Testis (tissue), 3 donors: ENCODE data around the gene BMAL1. TPM values are rescaled to one million over a fixed set of nuclear protein-coding genes. Genes with fewer than 3 reads are reported as not detected.

Experiments used
- DNase-seq: peaks from one replicate; pipeline ENCODE4 v3.0.0-alpha.2; 2019
- H3K27ac ChIP-seq, 2 donors: fragments of 200-600 bp; sonication (generic); one replicate each; pipeline ENCODE4 v1.5.1; 2019
- H3K27me3 ChIP-seq: fragments of 200-600 bp; sonication (generic); one replicate; pipeline ENCODE4 v1.5.1; 2019
- H3K36me3 ChIP-seq: fragments of 200-600 bp; sonication (generic); one replicate; pipeline ENCODE4 v1.5.1; 2017; ENCODE audit warnings: low read depth; ENCODE audit errors: missing control alignments
- H3K4me1 ChIP-seq: fragments of 200-600 bp; sonication (generic); one replicate; pipeline ENCODE4 v1.5.1; 2019
- H3K4me3 ChIP-seq, 2 donors: fragments of 200-600 bp; sonication (generic); one replicate each; pipeline ENCODE4 v1.5.1; 2017 to 2019
- H3K9me3 ChIP-seq: fragments of 200-600 bp; sonication (generic); one replicate; pipeline ENCODE4 v1.5.1; 2017
- CTCF ChIP-seq, 3 experiments: fragments of 450-650 bp in 2 of 3; fragments of 200-600 bp in 1 of 3; sonication (generic) in 1 of 3; IDR thresholded peaks; one replicate each; pipeline ENCODE4 v1.5.1; 2016 to 2019; ENCODE audit warnings: antibody characterized with exemption in 3 of 3, mild to moderate bottlenecking in 2 of 3, moderate library complexity in 1 of 3
- POLR2A ChIP-seq: fragments of 450-650 bp; IDR thresholded peaks from one replicate; pipeline ENCODE4 v1.6.1; 2017; ENCODE audit warnings: antibody characterized with exemption, mild to moderate bottlenecking, moderate library complexity
- WGBS, 2 donors: methylation state at CpG; one replicate each; pipeline ENCODE4 v1.1.5; 2018; 5-methylcytosine and 5-hydroxymethylcytosine counted together
- intact Hi-C: fragments of 100-400 bp; cut with DNase I; formaldehyde crosslinking; loops from one replicate; pipeline ENCODE4 v1.15.1; 2023; ENCODE audit warnings: low total_unique reads
- polyA plus RNA-seq: library from polyadenylated mRNA; stranded (reverse); fragments of 350-450 nt; fragmentation: Illumina TruSeq; extraction: RNeasy Lipid Tissue Mini Kit (QIAGEN cat#74804); gene quantifications from one replicate; pipeline ENCODE4 v1.2.3, GENCODE V29; 2014; ENCODE audit warnings: low read depth, low replicate concordance; ENCODE audit not compliant: insufficient read depth
- total RNA-seq, 2 donors: library from RNA; depleted of rRNA; stranded (reverse); fragments of >200 nt; gene quantifications; one replicate each; pipeline ENCODE4 v1.2.3, GENCODE V29; 2016

The BMAL1 gene
- total and polyA plus RNA-seq, 3 donors from 2014 or later = 21.5 to 40.3 (median 35.7) TPM

DNA sequence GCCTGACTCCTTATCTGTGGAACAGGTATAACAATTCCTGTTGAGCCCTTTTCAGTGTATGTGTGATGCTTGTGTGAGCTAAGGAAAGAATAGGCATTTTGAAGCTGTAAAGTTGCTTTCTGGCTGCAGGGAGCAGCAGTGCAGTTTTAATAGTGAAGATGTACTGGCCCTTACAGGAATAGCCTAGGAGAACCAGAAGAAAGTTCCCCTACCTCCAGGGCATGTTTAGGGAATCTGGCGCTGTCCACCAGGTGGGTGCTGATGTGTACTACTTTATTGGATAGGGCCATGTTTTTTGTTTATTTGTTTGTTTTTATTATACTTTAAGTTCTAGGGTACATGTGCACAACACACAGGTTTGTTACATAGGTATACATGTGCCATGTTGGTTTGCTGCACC lies 11.5 kb downstream of the BMAL1 start:
- H3K9me3 ChIP-seq = no peaks in the 10 kb centered on the region
- 96 to 100% methylated on average over 1 of the region's 1 CpG for WGBS, 2 donors

DNA sequence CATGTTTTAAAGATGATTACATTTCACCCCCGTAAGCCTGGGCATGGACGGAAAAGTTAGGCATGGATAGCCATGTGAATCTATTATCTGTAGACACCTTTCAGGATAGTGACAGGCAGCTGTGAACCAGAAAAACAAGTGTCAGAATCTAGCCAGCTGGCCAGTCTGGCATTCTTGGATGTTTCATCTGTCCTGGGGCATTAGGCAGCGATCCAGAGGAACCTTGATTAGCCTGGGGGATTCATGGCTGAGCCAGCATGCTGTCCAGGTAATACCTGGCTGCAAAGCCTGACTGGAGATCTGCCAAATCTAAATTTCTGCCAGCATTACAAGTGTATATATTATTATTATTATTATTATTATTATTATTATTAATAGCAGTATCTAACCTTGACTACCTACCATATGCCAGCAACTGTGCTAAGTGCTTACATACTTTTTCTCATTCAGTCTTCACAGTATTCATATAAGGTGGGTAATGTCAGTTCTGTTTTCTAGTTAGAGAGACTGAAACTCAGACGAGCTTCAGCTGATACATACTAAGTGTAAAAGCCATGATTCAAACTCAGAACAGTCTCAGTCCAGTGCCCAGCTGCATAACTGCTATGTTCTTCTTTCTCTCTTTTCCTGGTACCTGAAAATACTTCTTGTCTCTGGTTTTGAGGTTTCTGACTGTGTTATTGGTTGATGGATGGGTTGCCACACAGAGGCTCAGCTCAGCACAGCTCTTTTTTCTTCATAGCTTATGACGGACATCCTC lies 12.8 kb downstream of the BMAL1 start:
- no peak for DNase-seq
- H3K4me3 ChIP-seq = no peak overlapping the region
- TF ChIP-seq POLR2A = no peak
- no peak for TF ChIP-seq CTCF (IDR thresholded peaks at IDR 0.05)
- no peaks in the 10 kb centered on the region for H3K27me3 ChIP-seq
- no peak overlapping the region for H3K27ac ChIP-seq
- H3K9me3 ChIP-seq = no peaks in the 10 kb centered on the region
- intact Hi-C loops = no loop called here
- 71 to 76% methylated on average over 5 of the region's 5 CpGs for WGBS, 2 donors
- H3K36me3 ChIP-seq = no peaks in the 10 kb centered on the region
- no peaks in the 10 kb centered on the region for H3K4me1 ChIP-seq

More for the DNA sequence above, 11.5 kb downstream of the BMAL1 start:
- no peak for DNase-seq
- intact Hi-C loops = no loop called here
- TF ChIP-seq CTCF (IDR thresholded peaks at IDR 0.05) (no peak), POLR2A (no peak)
- no peaks in the 10 kb centered on the region for H3K27me3 ChIP-seq
- no peak overlapping the region for H3K27ac ChIP-seq
- H3K36me3 ChIP-seq = no peaks in the 10 kb centered on the region
- no peak overlapping the region for H3K4me3 ChIP-seq
- no peaks in the 10 kb centered on the region for H3K4me1 ChIP-seq

GRCh38 chr11:13291361-13291760 lies 13.8 kb downstream of the BMAL1 start:
- H3K27me3 ChIP-seq = no peaks in the 10 kb centered on the region
- no peak for TF ChIP-seq POLR2A
- TF ChIP-seq CTCF (IDR thresholded peaks at IDR 0.05) = no peak
- H3K27ac ChIP-seq = no peak overlapping the region
- no peaks in the 10 kb centered on the region for H3K4me1 ChIP-seq
- DNase-seq = no peak
- intact Hi-C loops = no loop called here
- H3K36me3 ChIP-seq = no peaks in the 10 kb centered on the region
- H3K9me3 ChIP-seq = no peaks in the 10 kb centered on the region
- no peak overlapping the region for H3K4me3 ChIP-seq
- 89 to 95% methylated on average over 3 of the region's 3 CpGs for WGBS, 2 donors

DNA sequence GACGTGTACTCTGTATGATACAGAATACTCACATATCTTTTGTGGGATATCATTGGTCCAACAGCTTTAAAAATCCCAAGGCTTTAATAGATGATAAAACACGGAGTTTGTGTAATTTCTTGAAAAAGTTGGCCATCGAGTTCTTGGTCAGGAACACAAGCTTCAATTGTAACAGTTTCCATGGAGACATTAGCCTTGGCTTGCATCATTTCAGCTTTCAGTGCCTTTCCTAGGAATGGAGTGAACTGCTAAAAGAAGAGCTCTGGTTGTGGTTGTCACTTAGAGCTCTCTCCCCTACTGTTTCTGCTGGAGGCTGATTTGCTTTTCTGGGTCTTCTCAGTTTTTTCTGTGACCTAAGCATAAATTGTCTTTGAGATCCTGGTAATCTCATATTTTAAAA lies 14.2 kb downstream of the BMAL1 start:
- H3K27ac ChIP-seq = no peak overlapping the region
- whole genome bisulfite sequencing, 2 donors = 33 to 35% methylated on average over 3 of the region's 3 CpGs
- intact Hi-C loops = no loop called here
- DNase-seq = no peak
- no peaks in the 10 kb centered on the region for H3K4me1 ChIP-seq
- TF ChIP-seq POLR2A = no peak
- TF ChIP-seq CTCF (IDR thresholded peaks at IDR 0.05) = no peak
- H3K9me3 ChIP-seq = no peaks in the 10 kb centered on the region
- no peaks in the 10 kb centered on the region for H3K27me3 ChIP-seq
- H3K4me3 ChIP-seq = no peak overlapping the region
- no peaks in the 10 kb centered on the region for H3K36me3 ChIP-seq

DNA sequence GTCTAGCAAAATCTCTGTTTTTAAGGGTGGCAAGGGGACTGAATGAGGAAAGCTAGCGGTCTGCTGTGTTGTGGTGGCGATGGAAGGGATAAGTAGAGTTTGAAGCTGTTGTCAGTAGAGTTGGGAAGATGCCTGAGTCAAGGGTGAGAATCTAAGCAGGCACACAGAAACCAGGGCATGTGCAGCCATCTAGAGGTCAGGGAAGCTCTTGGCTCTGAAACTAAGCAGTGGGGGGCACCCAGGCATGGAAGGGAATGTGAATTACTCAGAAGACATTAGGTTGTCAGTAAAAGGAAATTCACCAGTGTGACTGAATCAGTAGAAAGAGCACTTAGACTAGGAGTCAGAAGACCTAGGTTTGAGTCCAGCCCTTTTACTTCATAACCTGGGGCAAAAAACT lies 15.4 kb downstream of the BMAL1 start:
- Histone ChIP-seq H3K36me3 (no peaks in the 10 kb centered on the region), H3K4me1 (no peaks in the 10 kb centered on the region), H3K27ac (no peak overlapping the region), H3K27me3 (no peaks in the 10 kb centered on the region), H3K9me3 (no peaks in the 10 kb centered on the region), H3K4me3 (no peak overlapping the region)
- no peak for DNase-seq
- TF ChIP-seq POLR2A (no peak), CTCF (IDR thresholded peaks at IDR 0.05) (no peak)
- WGBS, 2 donors = 93 to 97% methylated on average over 2 of the region's 2 CpGs
- intact Hi-C loops = no loop called here
